Smooth muscle cell (in vitro differentiated cells): Measurements from ENCODE around the gene MAFB. TPM values are rescaled to one million over a fixed set of nuclear protein-coding genes. Genes with fewer than 3 reads are reported as not detected.
A peak's percentile ranks its signal among the peaks of the same experiment; 100 is the strongest.

ENCODE experiments used
- DNase-seq: peaks from one replicate; lab custom pipeline; 2025; ENCODE audit not compliant: unreplicated experiment; lab: John Stamatoyannopoulos, UW
- H2AFZ ChIP-seq: fragments of 200-600 bp; sonication (generic); 2 replicates; pipeline ENCODE4 v1.6.0; 2016; ENCODE audit warnings: antibody characterized with exemption, low read depth, mild to moderate bottlenecking
- H3F3A ChIP-seq: fragments of 200-600 bp; sonication (generic); 2 replicates; pipeline ENCODE4 v1.6.0; 2017; ENCODE audit warnings: antibody characterized with exemption, low read depth
- H3K27ac ChIP-seq: fragments of 200-600 bp; sonication (generic); 2 replicates; pipeline ENCODE4 v1.5.1; 2016; ENCODE audit warnings: low read depth, mild to moderate bottlenecking
- H3K27me3 ChIP-seq: fragments of 200-600 bp; sonication (generic); 2 replicates; pipeline ENCODE4 v1.6.1; 2016; ENCODE audit warnings: low read depth, mild to moderate bottlenecking
- H3K36me3 ChIP-seq: fragments of 200-600 bp; sonication (generic); 2 replicates; pipeline ENCODE4 v1.5.1; 2016; ENCODE audit warnings: low read depth
- H3K4me1 ChIP-seq: fragments of 200-600 bp; sonication (generic); 2 replicates; pipeline ENCODE4 v1.5.1; 2016; ENCODE audit warnings: low read depth
- H3K4me2 ChIP-seq: fragments of 200-600 bp; sonication (generic); 2 replicates; pipeline ENCODE4 v1.6.0; 2016; ENCODE audit warnings: mild to moderate bottlenecking
- H3K4me3 ChIP-seq: fragments of 200-600 bp; sonication (generic); 2 replicates; pipeline ENCODE4 v1.5.1; 2016; ENCODE audit warnings: mild to moderate bottlenecking
- H3K79me2 ChIP-seq: fragments of 200-600 bp; sonication (generic); 2 replicates; pipeline ENCODE4 v1.6.0; 2016; ENCODE audit warnings: low read depth, mild to moderate bottlenecking
- H3K9ac ChIP-seq: fragments of 200-600 bp; sonication (generic); 2 replicates; pipeline ENCODE4 v1.6.0; 2016; ENCODE audit warnings: low read depth
- H3K9me3 ChIP-seq: fragments of 200-600 bp; sonication (generic); replicated peaks from 2 replicates; pipeline ENCODE4 v1.5.1; 2016; ENCODE audit warnings: low read depth
- H4K20me1 ChIP-seq: fragments of 200-600 bp; sonication (generic); 2 replicates; pipeline ENCODE4 v1.6.0; 2016; ENCODE audit warnings: low read depth
- CTCF ChIP-seq: fragments of 200-600 bp; sonication (generic); IDR thresholded peaks from 2 replicates; pipeline ENCODE4 v1.5.1; 2017; ENCODE audit warnings: borderline replicate concordance, mild to moderate bottlenecking, antibody characterized with exemption; ENCODE audit not compliant: insufficient read depth, poor library complexity, severe bottlenecking
- WGBS: methylation state at CpG from one replicate; pipeline ENCODE4 v1.1.7; 2016; ENCODE audit warnings: low lambda C conversion rate; 5-methylcytosine and 5-hydroxymethylcytosine counted together
- polyA plus RNA-seq: library from polyadenylated mRNA; unstranded; fragments of >200 nt; fragmentation: Nextera tagmentation; extraction: Ambion mirVana; gene quantifications from 2 replicates; pipeline ENCODE4 v1.2.1, GENCODE V29; 2016
- total RNA-seq: library from RNA; depleted of rRNA; stranded (reverse); fragments of >200 nt; gene quantifications from 2 replicates; pipeline ENCODE4 v1.2.3, GENCODE V29; 2014

The MAFB gene
- total and polyA plus RNA-seq, 2 experiments from 2014 or later = 14.4 to 15.7 TPM

- TF ChIP-seq CTCF = no peak
- Histone ChIP-seq H3K36me3 (no peaks in the 10 kb centered on the region), H3K79me2 (peaks cover 19% of the 10 kb centered on the region), H3K4me2 (peak overlapping the region; percentile 94), H3K9me3 (no peaks in the 10 kb centered on the region), H3K4me1 (peaks cover 26% of the 10 kb centered on the region), H3K9ac (peak overlapping the region; percentile 38), H3K27ac (no peak overlapping the region), H3F3A (no peaks in the 10 kb centered on the region), H3K27me3 (peaks cover 29% of the 10 kb centered on the region), H2AFZ (peak overlapping the region; percentile 39), H4K20me1 (peaks cover 41% of the 10 kb centered on the region), H3K4me3 (peak overlapping the region; percentile 67)
- WGBS = 2% methylated on average over 55 of the region's 62 CpGs
- DNase-seq = peak; percentile 21
These were observed 1.5 kb downstream of the MAFB start for GRCh38 chr20:40687384-40688128.

DNA sequence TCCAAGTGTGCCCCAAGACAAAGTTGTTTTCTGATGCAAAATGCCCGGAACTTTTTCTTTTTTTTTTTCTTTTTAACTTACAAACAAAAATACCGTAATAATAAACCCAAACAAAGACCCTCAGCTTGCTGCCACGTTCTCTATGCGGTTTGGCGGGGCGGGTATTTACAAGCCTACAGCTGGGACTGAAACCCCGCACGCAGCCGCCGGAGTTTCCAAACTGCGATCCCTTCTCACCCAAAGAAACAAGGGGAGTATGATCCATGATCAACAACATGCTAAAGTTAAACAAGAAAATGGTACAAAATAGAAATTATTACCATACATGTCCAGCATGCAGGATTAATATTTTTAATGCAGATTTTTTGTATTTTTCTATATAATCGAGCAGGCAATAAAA, 2.1 kb downstream of the MAFB start:
- Histone ChIP-seq H3K4me3 (peak overlapping the region; percentile 67), H4K20me1 (peaks cover 41% of the 10 kb centered on the region), H3K4me1 (peaks cover 27% of the 10 kb centered on the region), H3K4me2 (peak overlapping the region; percentile 94), H2AFZ (peak overlapping the region; percentile 39), H3K36me3 (no peaks in the 10 kb centered on the region), H3K9ac (peak overlapping the region; percentile 38), H3K27me3 (peaks cover 22% of the 10 kb centered on the region), H3K27ac (no peak overlapping the region), H3K79me2 (peaks cover 19% of the 10 kb centered on the region), H3K9me3 (no peaks in the 10 kb centered on the region), H3F3A (no peaks in the 10 kb centered on the region)
- DNase-seq = no peak
- TF ChIP-seq CTCF = no peak
- WGBS = 6% methylated on average over 12 of the region's 12 CpGs

GRCh38 chr20:40686434-40686882, 2.6 kb downstream of the MAFB start:
- no peaks in the 10 kb centered on the region for H3K36me3 ChIP-seq
- peak overlapping the region; percentile 94 for H3K4me2 ChIP-seq
- H3K9ac ChIP-seq = peak overlapping the region; percentile 38
- H4K20me1 ChIP-seq = peaks cover 41% of the 10 kb centered on the region
- H3F3A ChIP-seq = no peaks in the 10 kb centered on the region
- 27% methylated on average over 7 of the region's 7 CpGs for WGBS
- DNase-seq = no peak
- H3K9me3 ChIP-seq = no peaks in the 10 kb centered on the region
- H2AFZ ChIP-seq = peak overlapping the region; percentile 39
- H3K4me1 ChIP-seq = peaks cover 27% of the 10 kb centered on the region
- no peak overlapping the region for H3K27ac ChIP-seq
- H3K4me3 ChIP-seq = peak overlapping the region; percentile 67
- peaks cover 18% of the 10 kb centered on the region for H3K27me3 ChIP-seq
- TF ChIP-seq CTCF = no peak
- H3K79me2 ChIP-seq = peaks cover 19% of the 10 kb centered on the region
